ENCODE data around the gene NT5C3A. TPM values are rescaled to one million over a fixed set of nuclear protein-coding genes. Genes with fewer than 3 reads are reported as not detected.

Gene NT5C3A
- total RNA-seq, 2 donors from 2014 or later: 17.5 to 22.1 TPM

DNA sequence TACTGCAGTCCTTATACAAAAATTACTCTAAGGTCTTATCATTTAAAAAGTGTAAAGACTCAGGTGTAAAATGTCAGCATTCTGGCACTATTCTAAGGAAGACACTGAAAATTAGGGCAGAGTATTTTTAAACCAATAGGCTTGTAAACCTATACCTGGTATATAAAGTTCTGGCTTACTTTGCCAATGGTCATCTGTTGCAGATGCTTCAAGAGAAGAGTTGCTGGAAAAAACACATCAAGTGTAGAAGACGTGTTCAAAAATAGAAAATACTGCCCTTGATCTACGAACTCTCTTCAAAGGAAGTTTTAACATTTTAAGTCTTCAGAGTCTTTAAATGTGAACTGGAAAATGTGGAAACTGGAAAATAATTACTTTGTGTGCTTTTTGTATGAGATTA lies 23.9 kb downstream of the NT5C3A start:
- no peak overlapping the region for H3K9ac ChIP-seq (ENCODE audit: extremely low read depth, low read length, poor library complexity, severe bottlenecking)
- 90 to 100% methylated on average over 2 of the region's 2 CpGs for WGBS, 2 experiments (ENCODE audit: insufficient coverage in 1 of 2, insufficient read length in 1 of 2)
- peaks cover 19% of the 10 kb centered on the region for H3K4me1 Mint-ChIP-seq
- no peak overlapping the region for H3K4me3 Mint-ChIP-seq
- H3K27me3 Mint-ChIP-seq (ENCODE audit: insufficient read depth): no peaks in the 10 kb centered on the region
- H3K36me3 ChIP-seq (ENCODE audit: control insufficient read depth, insufficient read depth, low read length): peaks cover 4% of the 10 kb centered on the region
- H3K9me3 Mint-ChIP-seq: no peaks in the 10 kb centered on the region
- no peaks in the 10 kb centered on the region for H3K36me3 Mint-ChIP-seq (ENCODE audit: low read depth)
- H3K27me3 ChIP-seq (ENCODE audit: control insufficient read depth, insufficient read depth, low read length, poor library complexity, severe bottlenecking): no peaks in the 10 kb centered on the region
- no peak overlapping the region for H3K4me3 ChIP-seq (ENCODE audit: low read length)
- no peak overlapping the region for H3K27ac ChIP-seq (ENCODE audit: low read depth, low read length)
- H3K9me3 ChIP-seq (ENCODE audit: control insufficient read depth, low read length): no peaks in the 10 kb centered on the region
- TF ChIP-seq, protein P1, sequence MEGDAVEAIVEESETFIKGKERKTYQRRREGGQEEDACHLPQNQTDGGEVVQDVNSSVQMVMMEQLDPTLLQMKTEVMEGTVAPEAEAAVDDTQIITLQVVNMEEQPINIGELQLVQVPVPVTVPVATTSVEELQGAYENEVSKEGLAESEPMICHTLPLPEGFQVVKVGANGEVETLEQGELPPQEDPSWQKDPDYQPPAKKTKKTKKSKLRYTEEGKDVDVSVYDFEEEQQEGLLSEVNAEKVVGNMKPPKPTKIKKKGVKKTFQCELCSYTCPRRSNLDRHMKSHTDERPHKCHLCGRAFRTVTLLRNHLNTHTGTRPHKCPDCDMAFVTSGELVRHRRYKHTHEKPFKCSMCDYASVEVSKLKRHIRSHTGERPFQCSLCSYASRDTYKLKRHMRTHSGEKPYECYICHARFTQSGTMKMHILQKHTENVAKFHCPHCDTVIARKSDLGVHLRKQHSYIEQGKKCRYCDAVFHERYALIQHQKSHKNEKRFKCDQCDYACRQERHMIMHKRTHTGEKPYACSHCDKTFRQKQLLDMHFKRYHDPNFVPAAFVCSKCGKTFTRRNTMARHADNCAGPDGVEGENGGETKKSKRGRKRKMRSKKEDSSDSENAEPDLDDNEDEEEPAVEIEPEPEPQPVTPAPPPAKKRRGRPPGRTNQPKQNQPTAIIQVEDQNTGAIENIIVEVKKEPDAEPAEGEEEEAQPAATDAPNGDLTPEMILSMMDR (conservative IDR thresholded peaks at IDR 0.05): no peak
- no peak overlapping the region for H3K27ac Mint-ChIP-seq
- no peak for DNase-seq
- H3K4me1 ChIP-seq (ENCODE audit: control insufficient read depth, insufficient read depth, low read length): no peaks in the 10 kb centered on the region

- Mint-ChIP-seq H3K27ac (no peak overlapping the region), H3K27me3 (ENCODE audit: insufficient read depth) (no peaks in the 10 kb centered on the region), H3K4me1 (peaks cover 16% of the 10 kb centered on the region), H3K4me3 (no peak overlapping the region), H3K36me3 (ENCODE audit: low read depth) (peaks cover 2% of the 10 kb centered on the region), H3K9me3 (no peaks in the 10 kb centered on the region)
- 96% methylated on average over 2 of the region's 2 CpGs; no CpG with 5 or more reads in 1 of the 2 experiments for WGBS, 2 experiments (ENCODE audit: insufficient coverage in 1 of 2, insufficient read length in 1 of 2)
- Histone ChIP-seq H3K4me1 (ENCODE audit: control insufficient read depth, insufficient read depth, low read length) (no peaks in the 10 kb centered on the region), H3K27ac (ENCODE audit: low read depth, low read length) (no peak overlapping the region), H3K36me3 (ENCODE audit: control insufficient read depth, insufficient read depth, low read length) (peaks cover 4% of the 10 kb centered on the region), H3K27me3 (ENCODE audit: control insufficient read depth, insufficient read depth, low read length, poor library complexity, severe bottlenecking) (no peaks in the 10 kb centered on the region), H3K9me3 (ENCODE audit: control insufficient read depth, low read length) (no peaks in the 10 kb centered on the region), H3K4me3 (ENCODE audit: low read length) (no peak overlapping the region), H3K9ac (ENCODE audit: extremely low read depth, low read length, poor library complexity, severe bottlenecking) (no peak overlapping the region)
- no peak for DNase-seq
- TF ChIP-seq, protein P1 (conservative IDR thresholded peaks at IDR 0.05): no peak
These were observed 26.8 kb downstream of the NT5C3A start for GRCh38 chr7:33035776-33036175.

- no peaks in the 10 kb centered on the region for H3K4me1 Mint-ChIP-seq
- Histone ChIP-seq H3K27me3 (ENCODE audit: control insufficient read depth, insufficient read depth, low read length, poor library complexity, severe bottlenecking) (no peaks in the 10 kb centered on the region), H3K27ac (ENCODE audit: low read depth, low read length) (no peak overlapping the region), H3K4me1 (ENCODE audit: control insufficient read depth, insufficient read depth, low read length) (no peaks in the 10 kb centered on the region), H3K9me3 (ENCODE audit: control insufficient read depth, low read length) (no peaks in the 10 kb centered on the region), H3K9ac (ENCODE audit: extremely low read depth, low read length, poor library complexity, severe bottlenecking) (no peak overlapping the region), H3K4me3 (ENCODE audit: low read length) (no peak overlapping the region), H3K36me3 (ENCODE audit: control insufficient read depth, insufficient read depth, low read length) (peaks cover 47% of the 10 kb centered on the region)
- peaks cover 20% of the 10 kb centered on the region for H3K36me3 Mint-ChIP-seq (ENCODE audit: low read depth)
- no peak overlapping the region for H3K27ac Mint-ChIP-seq
- H3K9me3 Mint-ChIP-seq: no peaks in the 10 kb centered on the region
- H3K4me3 Mint-ChIP-seq: no peak overlapping the region
- WGBS, 2 experiments (ENCODE audit: insufficient coverage in 1 of 2, insufficient read length in 1 of 2): 91 to 100% methylated on average over 2 to 3 of the region's 4 CpGs
- DNase-seq: no peak
- H3K27me3 Mint-ChIP-seq (ENCODE audit: insufficient read depth): no peaks in the 10 kb centered on the region
- TF ChIP-seq, protein P1 (conservative IDR thresholded peaks at IDR 0.05): no peak
These were observed 38.3 kb downstream of the NT5C3A start for GRCh38 chr7:33024189-33024757.

Data from endodermal cell (in vitro differentiated cells).